ENCODE data around the gene IBSP. TPM values are rescaled to one million over a fixed set of nuclear protein-coding genes. Genes with fewer than 3 reads are reported as not detected.

IBSP gene
- total RNA-seq, 1 donor, result not detected

GRCh38 chr4:87785731-87786509 is 13.4 kb upstream of the IBSP start:
- no peak overlapping the region for H3K4me3 ChIP-seq (ENCODE audit: low read depth, low read length)
- TF ChIP-seq, protein P1, sequence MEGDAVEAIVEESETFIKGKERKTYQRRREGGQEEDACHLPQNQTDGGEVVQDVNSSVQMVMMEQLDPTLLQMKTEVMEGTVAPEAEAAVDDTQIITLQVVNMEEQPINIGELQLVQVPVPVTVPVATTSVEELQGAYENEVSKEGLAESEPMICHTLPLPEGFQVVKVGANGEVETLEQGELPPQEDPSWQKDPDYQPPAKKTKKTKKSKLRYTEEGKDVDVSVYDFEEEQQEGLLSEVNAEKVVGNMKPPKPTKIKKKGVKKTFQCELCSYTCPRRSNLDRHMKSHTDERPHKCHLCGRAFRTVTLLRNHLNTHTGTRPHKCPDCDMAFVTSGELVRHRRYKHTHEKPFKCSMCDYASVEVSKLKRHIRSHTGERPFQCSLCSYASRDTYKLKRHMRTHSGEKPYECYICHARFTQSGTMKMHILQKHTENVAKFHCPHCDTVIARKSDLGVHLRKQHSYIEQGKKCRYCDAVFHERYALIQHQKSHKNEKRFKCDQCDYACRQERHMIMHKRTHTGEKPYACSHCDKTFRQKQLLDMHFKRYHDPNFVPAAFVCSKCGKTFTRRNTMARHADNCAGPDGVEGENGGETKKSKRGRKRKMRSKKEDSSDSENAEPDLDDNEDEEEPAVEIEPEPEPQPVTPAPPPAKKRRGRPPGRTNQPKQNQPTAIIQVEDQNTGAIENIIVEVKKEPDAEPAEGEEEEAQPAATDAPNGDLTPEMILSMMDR (IDR thresholded peaks at IDR 0.05; ENCODE audit: insufficient read depth, low read depth, low read length), result no peak
- no peak for DNase-seq (ENCODE audit: low read depth)

GRCh38 chr4:87802858-87803257 is 3.5 kb downstream of the IBSP start:
- no peak for DNase-seq (ENCODE audit: low read depth)
- TF ChIP-seq, protein P1 (IDR thresholded peaks at IDR 0.05; ENCODE audit: insufficient read depth, low read depth, low read length), result no peak

DNA sequence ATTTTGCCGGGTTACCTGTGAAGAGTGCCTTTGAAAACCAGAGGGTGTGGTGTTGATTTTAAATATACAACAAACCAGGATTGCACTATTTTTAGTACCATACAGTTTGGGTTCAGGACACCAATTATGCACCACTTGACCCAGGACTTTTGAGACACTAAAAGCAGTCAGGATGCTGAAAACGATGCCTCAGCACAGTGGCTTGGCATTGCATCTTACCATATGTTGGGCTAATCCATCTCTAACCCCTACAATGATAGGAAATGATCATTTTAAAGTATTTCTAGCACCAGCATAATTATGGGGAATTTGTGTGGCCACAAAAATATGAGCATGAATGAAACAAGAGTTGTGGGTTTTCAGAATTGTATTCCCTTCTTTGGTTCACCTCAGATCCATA is 4.1 kb downstream of the IBSP start:
- H3K4me3 ChIP-seq (ENCODE audit: low read depth, low read length), result no peak overlapping the region
- TF ChIP-seq, protein P1 (IDR thresholded peaks at IDR 0.05; ENCODE audit: insufficient read depth, low read depth, low read length), result no peak
- DNase-seq (ENCODE audit: low read depth), result no peak

More at GRCh38 chr4:87802858-87803257, 3.5 kb downstream of the IBSP start:
- H3K4me3 ChIP-seq (ENCODE audit: low read depth, low read length), result no peak overlapping the region

GRCh38 chr4:87804871-87805270 is 5.5 kb downstream of the IBSP start:
- TF ChIP-seq, protein P1 (IDR thresholded peaks at IDR 0.05; ENCODE audit: insufficient read depth, low read depth, low read length), result no peak
- H3K4me3 ChIP-seq (ENCODE audit: low read depth, low read length), result no peak overlapping the region
- no peak for DNase-seq (ENCODE audit: low read depth)

DNA sequence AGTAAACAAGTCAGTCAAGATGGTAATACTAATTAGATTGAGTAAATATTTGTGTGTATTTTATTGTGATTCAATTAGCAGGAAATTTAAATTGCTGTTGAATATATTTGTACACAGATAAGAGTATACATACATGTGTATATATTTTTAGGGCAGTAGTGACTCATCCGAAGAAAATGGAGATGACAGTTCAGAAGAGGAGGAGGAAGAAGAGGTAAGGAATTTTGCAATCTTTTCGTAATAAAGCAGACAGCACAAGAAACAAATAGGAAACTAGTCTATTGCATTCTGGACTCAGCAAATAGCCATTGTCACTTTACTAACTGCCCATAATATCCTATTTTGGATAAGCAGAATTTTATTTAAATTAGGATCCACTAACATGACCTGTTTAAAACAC is 6.6 kb downstream of the IBSP start:
- H3K4me3 ChIP-seq (ENCODE audit: low read depth, low read length), result no peak overlapping the region
- TF ChIP-seq, protein P1 (IDR thresholded peaks at IDR 0.05; ENCODE audit: insufficient read depth, low read depth, low read length), result no peak
- DNase-seq (ENCODE audit: low read depth), result peak; percentile 42

GRCh38 chr4:87806520-87806919 is 7.2 kb downstream of the IBSP start:
- DNase-seq (ENCODE audit: low read depth), result no peak
- no peak overlapping the region for H3K4me3 ChIP-seq (ENCODE audit: low read depth, low read length)
- TF ChIP-seq, protein P1 (IDR thresholded peaks at IDR 0.05; ENCODE audit: insufficient read depth, low read depth, low read length), result no peak

- TF ChIP-seq, protein P1 (IDR thresholded peaks at IDR 0.05; ENCODE audit: insufficient read depth, low read depth, low read length), result no peak
- no peak overlapping the region for H3K4me3 ChIP-seq (ENCODE audit: low read depth, low read length)
- DNase-seq (ENCODE audit: low read depth), result peak; percentile 75
These were observed 8.0 kb downstream of the IBSP start for GRCh38 chr4:87807402-87807801.
